ENCODE data around the gene PTK6.

DNA sequence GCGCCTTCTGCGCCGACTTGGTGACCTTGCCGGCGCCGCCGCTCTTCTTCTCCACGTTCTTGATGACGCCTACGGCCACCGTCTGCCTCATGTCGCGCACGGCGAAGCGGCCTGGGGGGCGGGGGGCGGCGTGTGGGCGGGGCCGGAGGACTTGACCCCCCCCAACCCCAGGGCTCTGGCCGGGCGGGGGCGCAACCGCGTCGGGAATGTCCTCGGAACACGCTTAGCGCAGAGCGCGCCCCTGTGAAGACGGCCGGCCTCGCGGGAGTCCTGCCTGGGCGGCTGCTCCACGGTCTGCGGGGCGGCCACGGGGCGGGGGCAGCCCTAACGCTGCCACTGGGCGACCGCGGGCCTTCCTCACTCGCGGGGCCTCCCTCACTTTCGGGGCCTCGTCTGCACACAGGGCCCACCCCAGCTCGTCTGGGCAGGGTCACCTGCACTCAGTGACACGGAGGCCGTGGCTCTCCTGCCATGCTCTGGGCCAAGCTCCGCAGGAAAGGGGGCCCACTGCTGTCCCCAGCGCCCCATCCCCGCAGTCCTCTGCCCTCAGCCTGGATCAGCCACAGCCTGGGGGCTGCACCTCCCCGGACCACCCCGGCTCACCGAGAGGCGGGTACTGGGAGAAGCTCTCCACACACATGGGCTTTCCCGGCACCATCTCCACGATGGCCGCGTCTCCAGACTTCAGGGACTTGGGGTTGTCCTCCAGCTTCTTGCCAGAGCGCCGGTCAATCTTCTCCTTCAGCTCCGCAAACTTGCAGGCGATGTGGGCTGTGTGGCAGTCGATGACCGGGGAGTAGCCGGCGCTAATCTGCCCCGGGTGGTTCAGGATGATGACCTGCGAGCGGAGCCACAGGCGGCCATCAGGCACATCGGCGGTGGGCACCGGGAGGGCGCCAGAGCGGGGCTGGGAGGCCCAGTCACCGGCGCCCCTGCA is 48.6 kb downstream of the PTK6 start:
- TF ChIP-seq, protein P1, sequence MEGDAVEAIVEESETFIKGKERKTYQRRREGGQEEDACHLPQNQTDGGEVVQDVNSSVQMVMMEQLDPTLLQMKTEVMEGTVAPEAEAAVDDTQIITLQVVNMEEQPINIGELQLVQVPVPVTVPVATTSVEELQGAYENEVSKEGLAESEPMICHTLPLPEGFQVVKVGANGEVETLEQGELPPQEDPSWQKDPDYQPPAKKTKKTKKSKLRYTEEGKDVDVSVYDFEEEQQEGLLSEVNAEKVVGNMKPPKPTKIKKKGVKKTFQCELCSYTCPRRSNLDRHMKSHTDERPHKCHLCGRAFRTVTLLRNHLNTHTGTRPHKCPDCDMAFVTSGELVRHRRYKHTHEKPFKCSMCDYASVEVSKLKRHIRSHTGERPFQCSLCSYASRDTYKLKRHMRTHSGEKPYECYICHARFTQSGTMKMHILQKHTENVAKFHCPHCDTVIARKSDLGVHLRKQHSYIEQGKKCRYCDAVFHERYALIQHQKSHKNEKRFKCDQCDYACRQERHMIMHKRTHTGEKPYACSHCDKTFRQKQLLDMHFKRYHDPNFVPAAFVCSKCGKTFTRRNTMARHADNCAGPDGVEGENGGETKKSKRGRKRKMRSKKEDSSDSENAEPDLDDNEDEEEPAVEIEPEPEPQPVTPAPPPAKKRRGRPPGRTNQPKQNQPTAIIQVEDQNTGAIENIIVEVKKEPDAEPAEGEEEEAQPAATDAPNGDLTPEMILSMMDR (IDR thresholded peaks at IDR 0.05): no peak
- TF ChIP-seq POLR2A (IDR thresholded peaks at IDR 0.05; ENCODE audit: low read length) (no peak), EHMT2 (IDR thresholded peaks at IDR 0.05; ENCODE audit: low read depth) (no peak), FOSL2 (IDR thresholded peaks at IDR 0.05) (no peak), FOSL2 (CRISPR knock-in tag; IDR thresholded peaks at IDR 0.05) (no peak), EP300 (IDR thresholded peaks at IDR 0.05) (no peak), CHD4 (IDR thresholded peaks at IDR 0.05; ENCODE audit: borderline replicate concordance) (no peak), RCOR1 (IDR thresholded peaks at IDR 0.05; ENCODE audit: low read depth, low read length) (no peak), ZC3H11A (IDR thresholded peaks at IDR 0.05) (no peak), MAZ (IDR thresholded peaks at IDR 0.05; ENCODE audit: borderline replicate concordance, low read depth, low read length) (no peak)
- TF ChIP-seq, protein P2, sequence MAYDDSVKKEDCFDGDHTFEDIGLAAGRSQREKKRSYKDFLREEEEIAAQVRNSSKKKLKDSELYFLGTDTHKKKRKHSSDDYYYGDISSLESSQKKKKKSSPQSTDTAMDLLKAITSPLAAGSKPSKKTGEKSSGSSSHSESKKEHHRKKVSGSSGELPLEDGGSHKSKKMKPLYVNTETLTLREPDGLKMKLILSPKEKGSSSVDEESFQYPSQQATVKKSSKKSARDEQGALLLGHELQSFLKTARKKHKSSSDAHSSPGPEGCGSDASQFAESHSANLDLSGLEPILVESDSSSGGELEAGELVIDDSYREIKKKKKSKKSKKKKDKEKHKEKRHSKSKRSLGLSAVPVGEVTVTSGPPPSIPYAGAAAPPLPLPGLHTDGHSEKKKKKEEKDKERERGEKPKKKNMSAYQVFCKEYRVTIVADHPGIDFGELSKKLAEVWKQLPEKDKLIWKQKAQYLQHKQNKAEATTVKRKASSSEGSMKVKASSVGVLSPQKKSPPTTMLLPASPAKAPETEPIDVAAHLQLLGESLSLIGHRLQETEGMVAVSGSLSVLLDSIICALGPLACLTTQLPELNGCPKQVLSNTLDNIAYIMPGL (CRISPR knock-in tag; IDR thresholded peaks at IDR 0.05; ENCODE audit: borderline replicate concordance): no peak
- TF ChIP-seq, protein P3, sequence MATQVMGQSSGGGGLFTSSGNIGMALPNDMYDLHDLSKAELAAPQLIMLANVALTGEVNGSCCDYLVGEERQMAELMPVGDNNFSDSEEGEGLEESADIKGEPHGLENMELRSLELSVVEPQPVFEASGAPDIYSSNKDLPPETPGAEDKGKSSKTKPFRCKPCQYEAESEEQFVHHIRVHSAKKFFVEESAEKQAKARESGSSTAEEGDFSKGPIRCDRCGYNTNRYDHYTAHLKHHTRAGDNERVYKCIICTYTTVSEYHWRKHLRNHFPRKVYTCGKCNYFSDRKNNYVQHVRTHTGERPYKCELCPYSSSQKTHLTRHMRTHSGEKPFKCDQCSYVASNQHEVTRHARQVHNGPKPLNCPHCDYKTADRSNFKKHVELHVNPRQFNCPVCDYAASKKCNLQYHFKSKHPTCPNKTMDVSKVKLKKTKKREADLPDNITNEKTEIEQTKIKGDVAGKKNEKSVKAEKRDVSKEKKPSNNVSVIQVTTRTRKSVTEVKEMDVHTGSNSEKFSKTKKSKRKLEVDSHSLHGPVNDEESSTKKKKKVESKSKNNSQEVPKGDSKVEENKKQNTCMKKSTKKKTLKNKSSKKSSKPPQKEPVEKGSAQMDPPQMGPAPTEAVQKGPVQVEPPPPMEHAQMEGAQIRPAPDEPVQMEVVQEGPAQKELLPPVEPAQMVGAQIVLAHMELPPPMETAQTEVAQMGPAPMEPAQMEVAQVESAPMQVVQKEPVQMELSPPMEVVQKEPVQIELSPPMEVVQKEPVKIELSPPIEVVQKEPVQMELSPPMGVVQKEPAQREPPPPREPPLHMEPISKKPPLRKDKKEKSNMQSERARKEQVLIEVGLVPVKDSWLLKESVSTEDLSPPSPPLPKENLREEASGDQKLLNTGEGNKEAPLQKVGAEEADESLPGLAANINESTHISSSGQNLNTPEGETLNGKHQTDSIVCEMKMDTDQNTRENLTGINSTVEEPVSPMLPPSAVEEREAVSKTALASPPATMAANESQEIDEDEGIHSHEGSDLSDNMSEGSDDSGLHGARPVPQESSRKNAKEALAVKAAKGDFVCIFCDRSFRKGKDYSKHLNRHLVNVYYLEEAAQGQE (IDR thresholded peaks at IDR 0.05): no peak
- TF ChIP-seq, protein P4, sequence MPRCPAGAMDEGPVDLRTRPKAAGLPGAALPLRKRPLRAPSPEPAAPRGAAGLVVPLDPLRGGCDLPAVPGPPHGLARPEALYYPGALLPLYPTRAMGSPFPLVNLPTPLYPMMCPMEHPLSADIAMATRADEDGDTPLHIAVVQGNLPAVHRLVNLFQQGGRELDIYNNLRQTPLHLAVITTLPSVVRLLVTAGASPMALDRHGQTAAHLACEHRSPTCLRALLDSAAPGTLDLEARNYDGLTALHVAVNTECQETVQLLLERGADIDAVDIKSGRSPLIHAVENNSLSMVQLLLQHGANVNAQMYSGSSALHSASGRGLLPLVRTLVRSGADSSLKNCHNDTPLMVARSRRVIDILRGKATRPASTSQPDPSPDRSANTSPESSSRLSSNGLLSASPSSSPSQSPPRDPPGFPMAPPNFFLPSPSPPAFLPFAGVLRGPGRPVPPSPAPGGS (IDR thresholded peaks at IDR 0.05): no peak

All from A549 (cell line).